ENCODE measurements around the gene ACVR2A.

- no peak for TF ChIP-seq CTCF (conservative IDR thresholded peaks at IDR 0.05 in 1 of 2, IDR thresholded peaks at IDR 0.05 in 1 of 2; ENCODE audit: extremely low read depth in 1 of 2, insufficient read depth in 1 of 2, low read depth in 1 of 2, low read length in 2 of 2)
- TF ChIP-seq EZH2 (IDR thresholded peaks at IDR 0.05; ENCODE audit: borderline replicate concordance, low read length): no peak
These were observed at the start of gene ACVR2A for GRCh38 chr2:147844697-147845410.

All from mammary epithelial cell (primary cell).